ENCODE measurements around the gene TRIM63. TPM values are rescaled to one million over a fixed set of nuclear protein-coding genes. Genes with fewer than 3 reads are reported as not detected.

The TRIM63 gene
- total and polyA plus RNA-seq, 2 of the 8 experiments (the other 6 are each of a cell fraction or from before 2014, with no cell fraction given) = not detected

- Histone ChIP-seq H3K18ac (ENCODE audit: extremely low read depth, low read length) (no peak overlapping the region), H3K4me3 (ENCODE audit: extremely low read depth in 1 of 4, insufficient read depth in 2 of 4, low read depth in 3 of 4, low read length in 4 of 4) (no peak overlapping the region), H2BK12ac (ENCODE audit: low read depth, low read length) (no peak overlapping the region), H3K23me2 (ENCODE audit: low read depth, low read length) (no peaks in the 10 kb centered on the region), H4K20me1 (replicated peaks in 1 of 2; ENCODE audit: control insufficient read depth in 1 of 2, insufficient read depth in 2 of 2, low read length in 2 of 2) (no peaks in the 10 kb centered on the region), H2BK120ac (replicated peaks; ENCODE audit: low read depth, low read length) (no peak overlapping the region), H4K5ac (ENCODE audit: insufficient read length, low read depth, low read length) (no peak overlapping the region), H3K79me1 (ENCODE audit: low read depth, low read length) (no peaks in the 10 kb centered on the region), H3K23ac (ENCODE audit: insufficient read length) (no peak overlapping the region), H3K56ac (replicated peaks; ENCODE audit: insufficient read length, low read depth, low read length) (no peak overlapping the region), H2BK5ac (ENCODE audit: low read depth, low read length) (no peak overlapping the region), H3K27ac (ENCODE audit: low read depth, low read length) (no peak overlapping the region), H3K9me3 (ENCODE audit: insufficient read depth in 2 of 2, low read depth in 1 of 2, low read length in 1 of 2) (no peaks in the 10 kb centered on the region), H4K8ac (ENCODE audit: extremely low read depth, insufficient read depth, low read length) (no peak overlapping the region), H2BK15ac (ENCODE audit: low read length) (peak overlapping the region; percentile 63; the same call in 1 of the 2 replicates), H4K91ac (replicated peaks; ENCODE audit: insufficient read length, low read length) (no peak overlapping the region), H3K4me2 (ENCODE audit: insufficient read depth in 1 of 2, low read depth in 2 of 2, low read length in 2 of 2) (no peak overlapping the region), H2BK20ac (ENCODE audit: low read length) (no peak overlapping the region), H3K36me3 (ENCODE audit: control insufficient read depth in 2 of 4, insufficient read depth in 4 of 4, low read length in 3 of 4) (no peaks in the 10 kb centered on the region), H3K14ac (ENCODE audit: insufficient read length) (no peak overlapping the region), H3K4ac (replicated peaks; ENCODE audit: insufficient read length, low read depth, low read length) (no peak overlapping the region), H3K27me3 (replicated peaks in 1 of 4; ENCODE audit: control insufficient read depth in 3 of 4, extremely low read depth in 1 of 4, insufficient read depth in 3 of 4, low read length in 3 of 4) (no peaks in the 10 kb centered on the region; a peak in 1 of 7 replicates), H3K4me1 (replicated peaks in 1 of 4; ENCODE audit: control insufficient read depth in 3 of 4, insufficient read depth in 4 of 4, low read length in 3 of 4) (peaks cover 0 to 4% (median 2%) of the 10 kb centered on the region in 4 experiments; a peak in 3 of 7 replicates), H3K9ac (replicated peaks in 1 of 4; ENCODE audit: extremely low read depth in 1 of 4, low read depth in 3 of 4, low read length in 3 of 4) (no peak overlapping the region), H3K79me2 (ENCODE audit: control insufficient read depth in 1 of 2, insufficient read depth in 2 of 2, low read length in 2 of 2) (no peaks in the 10 kb centered on the region), H2AK5ac (ENCODE audit: low read depth, low read length) (0 out of 2 replicates have a peak overlapping the region, but pooled peaks have one; percentile 8), H2AFZ (ENCODE audit: low read length) (no peak overlapping the region)
- FAIRE-seq (no peak), DNase-seq (ENCODE audit: low read depth in 1 of 2, low spot score in 2 of 2) (no peak)
- POLR2A ChIA-PET (ENCODE audit: partially characterized antibody) = interaction anchor here (1.0 to 1.3 kb wide), 2 partner anchors 38 to 255 kb away, joined by 3 read pairs; partner anchors contain the start of gene SLC30A2
- CTCF ChIA-PET (ENCODE audit: partially characterized antibody) = interaction anchor here (1.5 to 4.6 kb wide), 3 partner anchors 12 to 48 kb away, joined by 6 to 23 read pairs (median 10); no protein-coding TSS in a partner anchor
- 82% methylated on average over 2 of the region's 2 CpGs; no CpG with 5 or more reads in 1 of the 2 experiments for WGBS, 2 experiments (ENCODE audit: extremely low coverage in 1 of 2, insufficient coverage in 1 of 2, insufficient read length in 1 of 2, insufficient replicate concordance in 2 of 2, low coverage in 1 of 2, low lambda C conversion rate in 2 of 2, missing lambda C conversion rate in 1 of 2)
- TF ChIP-seq TAF7 (optimal IDR thresholded peaks at IDR 0.05; ENCODE audit: borderline replicate concordance, low read depth, low read length) (no peak), ATF2 (IDR thresholded peaks at IDR 0.05; ENCODE audit: low read length) (no peak), CEBPB (IDR thresholded peaks at IDR 0.05; ENCODE audit: low read depth, low read length) (no peak), RFX5 (IDR thresholded peaks at IDR 0.05; ENCODE audit: borderline replicate concordance, low read depth, low read length) (no peak), SP4 (IDR thresholded peaks at IDR 0.05; ENCODE audit: low read length) (no peak), POU5F1 (IDR thresholded peaks at IDR 0.05; ENCODE audit: low read depth, low read length) (no peak), PHF8 (conservative IDR thresholded peaks at IDR 0.05; ENCODE audit: low read depth, low read length) (no peak), SAP30 (IDR thresholded peaks at IDR 0.05; ENCODE audit: insufficient read depth, insufficient replicate concordance, low read length) (no peak), ASH2L (IDR thresholded peaks at IDR 0.05; ENCODE audit: low read length) (no peak), EZH2 (IDR thresholded peaks at IDR 0.05; ENCODE audit: low read depth, low read length, severe bottlenecking) (no peak), POLR2A (IDR thresholded peaks at IDR 0.05; ENCODE audit: control extremely low read depth in 1 of 2, low read depth in 2 of 2, low read length in 2 of 2) (no peak), ZNF274 (IDR thresholded peaks at IDR 0.05; ENCODE audit: borderline replicate concordance, extremely low read depth, low read length) (no peak)
Measured at GRCh38 chr1:26084091-26084561, 16.7 kb upstream of the TRIM63 start.

Measured in H1 (cell line).